IMR-90 (cell line): Measurements from ENCODE around the gene ENPEP. TPM values are rescaled to one million over a fixed set of nuclear protein-coding genes. Genes with fewer than 3 reads are reported as not detected.

Experiments
- ATAC-seq: fragments of 200-7000 bp; cut with Tn5 transposase; 2 replicates; pipeline ENCODE4 v1.9.1; 2020; ENCODE audit warnings: low read depth, mild to moderate bottlenecking, moderate library complexity
- BruUV-seq: library from RNA; stranded (reverse); fragments of 400-500 nt; replicated peaks from 2 replicates; lab custom pipeline; 2021; lab: Mats Ljungman, UMichigan
- CTCF ChIA-PET: fragments of 300-600 bp; formaldehyde crosslinking; extraction: SDS; loops from one replicate; lab custom pipeline; 2021; ENCODE audit warnings: antibody characterized with exemption; lab: Yijun Ruan, JAX
- POLR2A ChIA-PET: fragments of 300-600 bp; sonication (Branson Sonifier 250); formaldehyde crosslinking; loops from one replicate; lab custom pipeline; 2022; ENCODE audit warnings: antibody characterized with exemption; ENCODE audit not compliant: unreplicated experiment; lab: Charles Lee
- DNase-seq: peaks from one replicate; pipeline ENCODE4 v3.0.0; 2013
- H2AFZ ChIP-seq: replicated peaks from 2 replicates; pipeline ENCODE3; 2013; ENCODE audit warnings: low read length, mild to moderate bottlenecking; ENCODE audit not compliant: poor library complexity
- H2AK5ac ChIP-seq: 2 replicates; pipeline ENCODE4 v1.6.1; 2013; ENCODE audit warnings: low read depth, low read length, inconsistent platforms
- H2AK9ac ChIP-seq: replicated peaks from 2 replicates; pipeline ENCODE3; 2013; ENCODE audit warnings: mild to moderate bottlenecking, low read depth, low read length, moderate library complexity; ENCODE audit not compliant: poor library complexity
- H2BK120ac ChIP-seq: 2 replicates; pipeline ENCODE4 v1.6.1; 2013; ENCODE audit warnings: low read depth, low read length, inconsistent platforms
- H2BK15ac ChIP-seq: 3 replicates; pipeline ENCODE4 v1.6.1; 2013; ENCODE audit warnings: low read depth, low read length, inconsistent platforms
- H2BK20ac ChIP-seq: 2 replicates; pipeline ENCODE4 v1.6.1; 2013; ENCODE audit warnings: low read depth, mild to moderate bottlenecking, inconsistent platforms, low read length, moderate library complexity
- H2BK5ac ChIP-seq: 2 replicates; pipeline ENCODE4 v1.6.1; 2013; ENCODE audit warnings: mild to moderate bottlenecking, low read depth, low read length, inconsistent platforms; ENCODE audit not compliant: poor library complexity, severe bottlenecking
- H3K14ac ChIP-seq: replicated peaks from 2 replicates; pipeline ENCODE4 v1.6.1; 2013; ENCODE audit warnings: low read depth, low read length, inconsistent platforms
- H3K18ac ChIP-seq: 2 replicates; pipeline ENCODE4 v1.6.1; 2013; ENCODE audit warnings: low read depth, low read length, control low read depth
- H3K23ac ChIP-seq: 2 replicates; pipeline ENCODE4 v1.6.1; 2013; ENCODE audit warnings: low read depth, low read length, inconsistent platforms
- H3K27ac ChIP-seq: 2 replicates; pipeline ENCODE4 v1.5.1; 2013; ENCODE audit warnings: mild to moderate bottlenecking, control low read depth, low read length; ENCODE audit not compliant: insufficient read depth
- H3K27me3 ChIP-seq: 2 replicates; pipeline ENCODE4 v1.6.1; 2013; ENCODE audit warnings: low read length; ENCODE audit not compliant: control insufficient read depth, insufficient read depth
- H3K36me3 ChIP-seq: 2 replicates; pipeline ENCODE4 v1.6.1; 2013; ENCODE audit warnings: low read length, mixed read lengths; ENCODE audit not compliant: control insufficient read depth, insufficient read depth
- H3K4ac ChIP-seq: 2 replicates; pipeline ENCODE4 v1.6.1; 2013; ENCODE audit warnings: low read depth, low read length, inconsistent platforms
- H3K4me1 ChIP-seq: 2 replicates; pipeline ENCODE4 v1.6.1; 2013; ENCODE audit warnings: low read length, mixed read lengths; ENCODE audit not compliant: control insufficient read depth, insufficient read depth
- H3K4me2 ChIP-seq: 2 replicates; pipeline ENCODE4 v1.6.1; 2013; ENCODE audit warnings: low read depth, mild to moderate bottlenecking, control low read depth, low read length, moderate library complexity
- H3K4me3 ChIP-seq: 2 replicates; pipeline ENCODE4 v1.5.1; 2013; ENCODE audit warnings: low read depth, mild to moderate bottlenecking, control low read depth, low read length, moderate library complexity; ENCODE audit not compliant: insufficient read depth
- H3K56ac ChIP-seq: 2 replicates; pipeline ENCODE4 v1.6.1; 2013; ENCODE audit warnings: low read length, inconsistent platforms; ENCODE audit not compliant: insufficient read depth; ENCODE audit errors: extremely low read depth
- H3K79me1 ChIP-seq, 2 experiments: 2 replicates each; pipeline ENCODE4 v1.6.1; 2013; ENCODE audit warnings: low read length in 2 of 2, inconsistent platforms in 1 of 2, low read depth in 1 of 2
- H3K9ac ChIP-seq: 2 replicates; pipeline ENCODE4 v1.6.1; 2013; ENCODE audit warnings: low read depth, low read length, control low read depth
- H3K9me1 ChIP-seq: 2 replicates; pipeline ENCODE4 v1.6.1; 2013; ENCODE audit warnings: low read length, inconsistent platforms; ENCODE audit not compliant: insufficient read depth
- H3K9me3 ChIP-seq: 2 replicates; pipeline ENCODE4 v1.6.1; 2013; ENCODE audit warnings: low read length; ENCODE audit not compliant: control insufficient read depth, insufficient read depth
- H4K20me1 ChIP-seq: 2 replicates; pipeline ENCODE4 v1.6.1; 2013; ENCODE audit warnings: low read length, inconsistent platforms; ENCODE audit not compliant: insufficient read depth
- H4K5ac ChIP-seq: 2 replicates; pipeline ENCODE4 v1.6.1; 2013; ENCODE audit warnings: mild to moderate bottlenecking, low read depth, low read length, control low read depth
- H4K8ac ChIP-seq, 2 experiments: 2 replicates each; pipeline ENCODE4 v1.6.1; 2013; ENCODE audit warnings: low read depth in 2 of 2, low read length in 2 of 2, control low read depth in 1 of 2, inconsistent platforms in 1 of 2
- H4K91ac ChIP-seq: 2 replicates; pipeline ENCODE4 v1.6.1; 2013; ENCODE audit warnings: low read depth, low read length, inconsistent platforms; ENCODE audit not compliant: insufficient read depth
- BHLHE40 ChIP-seq: fragments of 150-350 bp; IDR thresholded peaks from 2 replicates; pipeline ENCODE4 v1.6.1; 2016; ENCODE audit warnings: mild to moderate bottlenecking, low read depth, low read length
- CEBPB ChIP-seq: IDR thresholded peaks from 2 replicates; pipeline ENCODE4 v1.6.1; 2012; ENCODE audit warnings: low read depth, low read length, improper control_type of control experiment
- CHD1 ChIP-seq: IDR thresholded peaks from 2 replicates; pipeline ENCODE4 v1.6.1; 2012; ENCODE audit warnings: low read depth, low read length, improper control_type of control experiment
- CTCF ChIP-seq: conservative IDR thresholded peaks from 2 replicates; pipeline ENCODE4 v1.5.1; 2012; ENCODE audit warnings: mild to moderate bottlenecking, low read depth, low read length, improper control_type of control experiment
- ELK1 ChIP-seq: fragments of 150-350 bp; IDR thresholded peaks from 2 replicates; pipeline ENCODE4 v1.6.1; 2016; ENCODE audit warnings: low read depth, mild to moderate bottlenecking, low read length, moderate library complexity, borderline replicate concordance
- FOS ChIP-seq: fragments of 150-350 bp; IDR thresholded peaks from 2 replicates; pipeline ENCODE4 v1.6.1; 2016; ENCODE audit warnings: low read depth, low read length
- MAFK ChIP-seq: IDR thresholded peaks from 2 replicates; pipeline ENCODE4 v1.6.1; 2012; ENCODE audit warnings: low read depth, low read length, improper control_type of control experiment
- MAZ ChIP-seq: IDR thresholded peaks from 2 replicates; pipeline ENCODE4 v1.6.1; 2012; ENCODE audit warnings: low read depth, mild to moderate bottlenecking, low read length, improper control_type of control experiment, moderate library complexity, borderline replicate concordance
- MXI1 ChIP-seq: IDR thresholded peaks from 2 replicates; pipeline ENCODE4 v1.6.1; 2012; ENCODE audit warnings: low read depth, mild to moderate bottlenecking, low read length, moderate library complexity, borderline replicate concordance
- NFE2L2 ChIP-seq: fragments of 150-350 bp; IDR thresholded peaks from 2 replicates; pipeline ENCODE4 v1.6.1; 2016; ENCODE audit warnings: low read depth, mild to moderate bottlenecking, low read length
- POLR2A ChIP-seq: IDR thresholded peaks from 2 replicates; pipeline ENCODE4 v1.6.1; 2012; ENCODE audit warnings: mild to moderate bottlenecking, low read depth, low read length
- RAD21 ChIP-seq: IDR thresholded peaks from 2 replicates; pipeline ENCODE4 v1.6.1; 2012; ENCODE audit warnings: low read length, improper control_type of control experiment
- RCOR1 ChIP-seq: IDR thresholded peaks from 2 replicates; pipeline ENCODE4 v1.6.1; 2012; ENCODE audit warnings: mild to moderate bottlenecking, low read length, improper control_type of control experiment; ENCODE audit not compliant: insufficient replicate concordance
- RFX5 ChIP-seq: IDR thresholded peaks from 2 replicates; pipeline ENCODE4 v1.8.0; 2012; ENCODE audit warnings: low read depth, mild to moderate bottlenecking, low read length, moderate library complexity
- SMC3 ChIP-seq: fragments of 150-350 bp; IDR thresholded peaks from 2 replicates; pipeline ENCODE4 v1.6.1; 2016; ENCODE audit warnings: low read depth, mild to moderate bottlenecking, antibody characterized with exemption, low read length, moderate library complexity
- USF2 ChIP-seq: fragments of 150-350 bp; IDR thresholded peaks from 2 replicates; pipeline ENCODE4 v1.6.1; 2017; ENCODE audit warnings: mild to moderate bottlenecking, antibody characterized with exemption, low read length, low read depth
- WGBS, 2 experiments: methylation state at CpG; one replicate each; pipeline versions ENCODE4 v1.1.5 to v1.1.7; 2013; ENCODE audit warnings: missing lambda C conversion rate in 2 of 2; ENCODE audit not compliant: insufficient read length in 1 of 2; ENCODE audit errors: extremely low coverage in 2 of 2; 5-methylcytosine and 5-hydroxymethylcytosine counted together
- dilution Hi-C: fragments of 300-500 bp; cut with HindIII; formaldehyde crosslinking; loops from one replicate; pipeline ENCODE4 v1.14.3; 2018; ENCODE audit warnings: low sequenced_read_pairs; ENCODE audit not compliant: unreplicated experiment
- in situ Hi-C: fragments of 300-500 bp; cut with MboI; formaldehyde crosslinking; loops from 3 replicates; pipeline ENCODE4 v1.14.3; 2019; ENCODE audit warnings: low sequenced_read_pairs, inconsistent platforms, mixed read lengths
- intact Hi-C: fragments of 100-400 bp; cut with micrococcal nuclease; formaldehyde crosslinking; loops from 2 replicates; pipeline ENCODE4 v1.10.0; 2022
- polyA plus RNA-seq, 3 experiments: library from polyadenylated mRNA; depleted of rRNA; stranded (reverse); fragments of >200 nt; gene quantifications; 2 replicates each; pipeline ENCODE4 v1.2.3, GENCODE V29; 2012; ENCODE audit warnings: low replicate concordance in 1 of 3
- total RNA-seq: library from RNA; depleted of rRNA; stranded (reverse); fragments of >200 nt; gene quantifications from 2 replicates; pipeline ENCODE4 v1.2.3, GENCODE V29; 2012

Gene ENPEP
- total and polyA plus RNA-seq, 2 of the 4 experiments (the other 2 are of a cell fraction) = 0.12 to 0.18 TPM

GRCh38 chr4:110595583-110595982 is 119.6 kb downstream of the ENPEP start:
- H2BK15ac ChIP-seq = no peak overlapping the region
- in situ Hi-C loops (no loop called here), dilution Hi-C loops (no loop called here), intact Hi-C loops (no loop called here)
- H3K9me1 ChIP-seq = no peaks in the 10 kb centered on the region
- no peaks in the 10 kb centered on the region for H3K36me3 ChIP-seq
- H2BK20ac ChIP-seq = no peak overlapping the region
- H3K14ac ChIP-seq = no peak overlapping the region
- no peak overlapping the region for H4K91ac ChIP-seq
- WGBS, 2 experiments = no CpG with 5 or more reads among the region's 1 CpG
- H4K5ac ChIP-seq = no peak overlapping the region
- no peak overlapping the region for H3K4ac ChIP-seq
- DNase-seq (no peak), ATAC-seq (no peak)
- H3K27ac ChIP-seq = no peak overlapping the region
- H3K4me3 ChIP-seq = no peak overlapping the region
- H2AK5ac ChIP-seq = no peak overlapping the region
- no peak overlapping the region for H3K18ac ChIP-seq
- H3K4me2 ChIP-seq = no peak overlapping the region
- TF ChIP-seq USF2 = no peak
- TF ChIP-seq RCOR1 = no peak
- TF ChIP-seq ELK1 = no peak
- TF ChIP-seq POLR2A = no peak
- no peak for TF ChIP-seq CEBPB
- no peak for TF ChIP-seq CHD1
- TF ChIP-seq SMC3 = no peak
- no peak for TF ChIP-seq BHLHE40
- no peak for TF ChIP-seq NFE2L2
- no peak for TF ChIP-seq CTCF
- no peak for TF ChIP-seq MAFK
- TF ChIP-seq MAZ = no peak
- TF ChIP-seq FOS = no peak
- TF ChIP-seq RFX5 = no peak
- TF ChIP-seq MXI1 = no peak
- no peak for TF ChIP-seq RAD21
- no TSS peak for BruUV-seq
- no peak overlapping the region for H2AK9ac ChIP-seq
- POLR2A ChIA-PET = no interaction called here
- no peak overlapping the region for H4K8ac ChIP-seq
- no peak overlapping the region for H3K9ac ChIP-seq
- no peaks in the 10 kb centered on the region for H4K20me1 ChIP-seq
- no peak overlapping the region for H2BK5ac ChIP-seq
- no peaks in the 10 kb centered on the region for H3K9me3 ChIP-seq
- no peak overlapping the region for H2BK120ac ChIP-seq
- no peak overlapping the region for H3K23ac ChIP-seq
- H3K27me3 ChIP-seq = no peaks in the 10 kb centered on the region
- no peaks in the 10 kb centered on the region for H3K79me1 ChIP-seq
- H2AFZ ChIP-seq = no peak overlapping the region
- CTCF ChIA-PET = no interaction called here
- no peaks in the 10 kb centered on the region for H3K4me1 ChIP-seq
- no peak overlapping the region for H3K56ac ChIP-seq
